ENCODE data around the gene WSCD1. TPM values are rescaled to one million over a fixed set of nuclear protein-coding genes. Genes with fewer than 3 reads are reported as not detected.

WSCD1 gene
- total and polyA plus RNA-seq, 12 donors = 2.5 to 13.8 (median 4.2) TPM

- TF ChIP-seq, protein P1, sequence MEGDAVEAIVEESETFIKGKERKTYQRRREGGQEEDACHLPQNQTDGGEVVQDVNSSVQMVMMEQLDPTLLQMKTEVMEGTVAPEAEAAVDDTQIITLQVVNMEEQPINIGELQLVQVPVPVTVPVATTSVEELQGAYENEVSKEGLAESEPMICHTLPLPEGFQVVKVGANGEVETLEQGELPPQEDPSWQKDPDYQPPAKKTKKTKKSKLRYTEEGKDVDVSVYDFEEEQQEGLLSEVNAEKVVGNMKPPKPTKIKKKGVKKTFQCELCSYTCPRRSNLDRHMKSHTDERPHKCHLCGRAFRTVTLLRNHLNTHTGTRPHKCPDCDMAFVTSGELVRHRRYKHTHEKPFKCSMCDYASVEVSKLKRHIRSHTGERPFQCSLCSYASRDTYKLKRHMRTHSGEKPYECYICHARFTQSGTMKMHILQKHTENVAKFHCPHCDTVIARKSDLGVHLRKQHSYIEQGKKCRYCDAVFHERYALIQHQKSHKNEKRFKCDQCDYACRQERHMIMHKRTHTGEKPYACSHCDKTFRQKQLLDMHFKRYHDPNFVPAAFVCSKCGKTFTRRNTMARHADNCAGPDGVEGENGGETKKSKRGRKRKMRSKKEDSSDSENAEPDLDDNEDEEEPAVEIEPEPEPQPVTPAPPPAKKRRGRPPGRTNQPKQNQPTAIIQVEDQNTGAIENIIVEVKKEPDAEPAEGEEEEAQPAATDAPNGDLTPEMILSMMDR (IDR thresholded peaks at IDR 0.05) = no peak
- no peak for ATAC-seq
- Histone ChIP-seq H3K36me3 (no peaks in the 10 kb centered on the region), H3K27ac (no peak overlapping the region), H3K9me3 (no peaks in the 10 kb centered on the region), H3K4me3 (no peak overlapping the region), H3K4me1 (no peaks in the 10 kb centered on the region), H3K27me3 (peaks cover 0 to 51% (median 9%) of the 10 kb centered on the region in 7 donors)
- no peak for DNase-seq
- WGBS, 2 donors = 52 to 56% methylated on average over 6 of the region's 6 CpGs
- intact Hi-C loops (cut with DNase I) = no loop called here
Observed at GRCh38 chr17:6023036-6023831, 46.9 kb upstream of the WSCD1 start.

- Histone ChIP-seq H3K27ac (no peak overlapping the region), H3K4me3 (no peak overlapping the region), H3K4me1 (no peaks in the 10 kb centered on the region), H3K9me3 (no peaks in the 10 kb centered on the region), H3K36me3 (no peaks in the 10 kb centered on the region), H3K27me3 (peaks cover 0 to 45% (median 9%) of the 10 kb centered on the region in 7 donors)
- intact Hi-C loops (cut with DNase I) = no loop called here
- TF ChIP-seq, protein P1 (IDR thresholded peaks at IDR 0.05) = no peak
- 73 to 76% methylated on average over 6 of the region's 6 CpGs for WGBS, 2 donors
- ATAC-seq (no peak), DNase-seq (no peak)
Observed at GRCh38 chr17:6024576-6024975, 45.6 kb upstream of the WSCD1 start.

DNA sequence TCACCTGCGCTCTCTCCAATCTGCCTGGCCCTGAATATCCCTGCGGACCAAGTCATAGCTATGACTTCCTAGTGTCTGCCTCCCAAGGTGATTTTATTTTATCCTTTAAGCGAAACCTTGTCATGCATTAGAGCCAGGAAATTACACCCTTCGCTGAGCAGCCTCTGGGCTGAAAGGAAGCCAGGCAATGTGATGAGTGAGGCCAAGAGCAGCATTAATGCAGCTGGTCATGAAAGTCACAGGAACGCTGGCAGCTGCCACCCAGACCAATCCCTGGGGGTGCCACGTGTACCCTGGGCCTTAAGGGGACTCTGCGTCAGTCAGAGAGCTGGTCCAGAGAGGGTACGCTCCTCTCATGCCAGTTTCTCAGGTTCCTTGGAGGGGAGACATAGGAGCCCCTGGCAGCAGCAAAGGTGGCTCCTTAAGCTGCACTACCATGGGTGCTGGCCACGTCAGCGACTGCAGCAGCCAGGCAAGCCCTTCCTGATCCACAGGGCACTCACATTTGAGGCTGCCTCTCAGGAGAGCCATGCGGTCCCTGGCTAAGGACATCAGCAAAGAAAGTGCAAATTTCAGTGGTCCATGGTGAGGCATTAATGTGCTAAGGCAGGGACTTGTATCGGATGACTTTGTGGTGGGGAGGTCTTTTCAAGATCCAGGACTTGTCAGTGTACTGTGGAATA is 42.7 kb upstream of the WSCD1 start:
- 84% methylated on average over 12 of the region's 12 CpGs for WGBS, 2 donors
- Histone ChIP-seq H3K9me3 (no peaks in the 10 kb centered on the region), H3K4me3 (no peak overlapping the region), H3K4me1 (no peaks in the 10 kb centered on the region), H3K27me3 (peaks cover 0 to 37% (median 2%) of the 10 kb centered on the region in 7 donors), H3K27ac (no peak overlapping the region), H3K36me3 (no peaks in the 10 kb centered on the region)
- TF ChIP-seq, protein P1 (IDR thresholded peaks at IDR 0.05) = no peak
- no peak for DNase-seq
- intact Hi-C loops (cut with DNase I) = no loop called here
- ATAC-seq = no peak

DNA sequence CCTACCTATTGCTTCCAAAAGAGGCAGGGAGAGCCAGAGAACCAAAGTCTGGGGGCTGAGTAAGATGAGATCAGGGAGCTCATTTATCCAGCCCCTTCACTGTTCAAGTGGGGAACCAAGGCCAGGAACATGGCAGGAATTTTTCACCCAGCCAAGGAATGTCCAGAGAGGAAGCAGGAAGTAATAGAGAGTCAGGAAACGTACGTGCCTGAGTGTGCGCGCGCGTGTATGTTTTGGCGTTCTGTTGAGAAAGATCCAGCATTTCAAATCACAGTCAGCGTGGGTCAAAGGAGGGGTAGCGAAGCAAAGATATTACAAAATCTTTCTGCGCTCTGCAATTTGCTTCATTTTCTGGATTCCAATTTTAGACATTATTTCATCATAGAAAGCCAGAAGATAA is 41.9 kb upstream of the WSCD1 start:
- intact Hi-C loops (cut with DNase I) = no loop called here
- ATAC-seq = no peak
- WGBS, 2 donors = 58 to 67% methylated on average over 10 of the region's 10 CpGs

More for the DNA sequence above, 41.9 kb upstream of the WSCD1 start:
- Histone ChIP-seq H3K27ac (no peak overlapping the region), H3K4me3 (no peak overlapping the region), H3K27me3 (peaks cover 0 to 37% (median 0%) of the 10 kb centered on the region in 7 donors), H3K4me1 (no peaks in the 10 kb centered on the region), H3K36me3 (no peaks in the 10 kb centered on the region), H3K9me3 (no peaks in the 10 kb centered on the region)
- no peak for DNase-seq
- TF ChIP-seq, protein P1 (IDR thresholded peaks at IDR 0.05) = no peak

Measured in heart right ventricle (tissue), 16 donors.